SJCRH30 (cell line): Measurements from ENCODE around the gene SPACDR. TPM values are rescaled to one million over a fixed set of nuclear protein-coding genes. Genes with fewer than 3 reads are reported as not detected.
A peak's percentile ranks its signal among the peaks of the same experiment; 100 is the strongest.

ENCODE experiments used
- DNase-seq, 2 experiments: peaks; one replicate each; pipeline ENCODE4 v3.0.0-alpha.2; 2015 to 2020
- H3K27ac ChIP-seq: fragments of 250-450 bp; sonication (Bioruptor Pico); 2 replicates; pipeline ENCODE4 v1.5.1; 2020; ENCODE audit warnings: mild to moderate bottlenecking, moderate library complexity
- H3K27me3 ChIP-seq: fragments of 250-450 bp; sonication (Bioruptor Pico); 2 replicates; pipeline ENCODE4 v1.5.1; 2020; ENCODE audit warnings: mild to moderate bottlenecking, moderate library complexity
- H3K36me3 ChIP-seq: fragments of 250-450 bp; sonication (Bioruptor Pico); 2 replicates; pipeline ENCODE4 v1.5.1; 2020; ENCODE audit warnings: mild to moderate bottlenecking, moderate library complexity
- H3K4me1 ChIP-seq: fragments of 250-450 bp; sonication (Bioruptor Pico); 2 replicates; pipeline ENCODE4 v1.5.1; 2020; ENCODE audit warnings: mild to moderate bottlenecking, moderate library complexity
- H3K4me3 ChIP-seq: fragments of 250-450 bp; sonication (Bioruptor Pico); 2 replicates; pipeline ENCODE4 v1.5.1; 2020; ENCODE audit warnings: mild to moderate bottlenecking, moderate library complexity
- H3K9me3 ChIP-seq: fragments of 250-450 bp; sonication (Bioruptor Pico); replicated peaks from 2 replicates; pipeline ENCODE4 v1.5.1; 2020; ENCODE audit warnings: mild to moderate bottlenecking, moderate library complexity
- total RNA-seq: library from RNA; depleted of rRNA; stranded (reverse); fragments of >200 nt; shearing (Covaris generic); gene quantifications from 2 replicates; pipeline ENCODE4 v1.2.3, GENCODE V29; 2014

The SPACDR gene
- total RNA-seq, 1 experiment from 2014 or later = not detected

GRCh38 chr7:100476903-100477870 is 13.1 kb upstream of the SPACDR start:
- Histone ChIP-seq H3K4me1 (0 out of 2 replicates have a peak, but pooled peaks cover 2% of the 10 kb centered on the region), H3K27ac (no peak overlapping the region), H3K36me3 (no peaks in the 10 kb centered on the region), H3K9me3 (no peaks in the 10 kb centered on the region), H3K4me3 (no peak overlapping the region), H3K27me3 (0 out of 2 replicates have a peak, but pooled peaks cover 4% of the 10 kb centered on the region)
- no peak for DNase-seq

DNA sequence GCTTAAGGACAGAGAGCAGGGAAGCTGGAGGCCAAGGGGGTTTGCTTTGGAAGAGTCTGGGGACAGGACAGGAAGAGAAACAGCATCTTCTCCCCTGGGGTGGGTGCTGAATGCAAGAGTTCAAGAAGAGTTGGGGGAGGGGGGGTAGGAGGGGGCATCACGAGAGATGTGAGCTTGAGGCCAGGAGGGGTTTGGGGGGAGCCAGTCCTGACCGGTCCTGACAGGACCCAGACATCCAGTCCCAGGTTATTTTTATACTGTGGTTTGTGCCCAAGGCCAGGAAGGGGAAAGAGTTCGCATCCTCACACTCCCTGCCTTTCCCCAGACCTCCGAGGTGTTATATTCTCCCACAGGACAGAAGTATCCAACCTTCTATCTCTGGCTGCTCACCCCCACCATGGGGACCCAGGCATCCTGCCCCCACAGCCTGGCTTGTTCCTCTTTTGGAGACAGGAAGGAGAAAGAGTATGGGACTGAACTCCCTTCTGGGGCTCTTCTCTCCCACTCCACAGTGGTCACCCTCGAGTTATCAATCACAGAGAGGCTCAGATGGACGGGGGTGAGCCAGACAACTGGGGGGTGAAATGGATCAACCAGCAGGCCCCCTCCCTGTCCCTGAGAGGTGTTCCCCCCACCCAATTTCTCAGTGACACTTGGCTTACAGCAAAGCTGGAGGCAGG is 12.2 kb upstream of the SPACDR start:
- DNase-seq = no peak
- H3K27ac ChIP-seq = no peak overlapping the region
- H3K9me3 ChIP-seq = no peaks in the 10 kb centered on the region
- no peak overlapping the region for H3K4me3 ChIP-seq
- H3K36me3 ChIP-seq = no peaks in the 10 kb centered on the region
- no peaks in the 10 kb centered on the region for H3K27me3 ChIP-seq
- 0 out of 2 replicates have a peak, but pooled peaks cover 2% of the 10 kb centered on the region for H3K4me1 ChIP-seq

DNA sequence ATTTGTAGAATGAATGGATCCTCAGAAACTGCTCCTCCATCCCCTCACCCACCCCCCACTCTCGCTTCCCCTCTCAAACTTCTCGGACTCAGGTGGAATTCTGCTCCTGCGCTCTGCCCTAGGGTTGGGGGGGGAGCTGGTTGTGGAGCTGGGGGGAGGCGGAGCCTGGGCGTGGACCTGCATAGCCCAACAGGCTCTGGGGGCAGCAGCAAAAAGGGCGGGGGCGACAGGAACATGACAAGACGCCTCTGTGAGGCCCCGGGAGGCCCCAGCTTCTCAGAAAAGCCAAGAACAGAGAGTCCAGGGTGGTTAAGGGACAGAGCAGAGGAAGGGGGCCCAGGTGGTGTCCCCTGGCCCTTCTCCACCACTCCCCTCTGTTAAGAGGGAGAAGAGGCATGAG is 11.5 kb upstream of the SPACDR start:
- Histone ChIP-seq H3K27me3 (no peaks in the 10 kb centered on the region), H3K36me3 (no peaks in the 10 kb centered on the region), H3K27ac (no peak overlapping the region), H3K9me3 (no peaks in the 10 kb centered on the region), H3K4me3 (no peak overlapping the region), H3K4me1 (0 out of 2 replicates have a peak, but pooled peaks cover 2% of the 10 kb centered on the region)
- no peak for DNase-seq

GRCh38 chr7:100472854-100473499 is 8.9 kb upstream of the SPACDR start:
- Histone ChIP-seq H3K27me3 (no peaks in the 10 kb centered on the region), H3K36me3 (no peaks in the 10 kb centered on the region), H3K4me3 (no peak overlapping the region), H3K9me3 (no peaks in the 10 kb centered on the region), H3K4me1 (0 out of 2 replicates have a peak, but pooled peaks cover 2% of the 10 kb centered on the region), H3K27ac (no peak overlapping the region)
- DNase-seq = no peak

GRCh38 chr7:100472121-100472851 is 8.2 kb upstream of the SPACDR start:
- no peak overlapping the region for H3K4me3 ChIP-seq
- DNase-seq = no peak
- H3K9me3 ChIP-seq = no peaks in the 10 kb centered on the region

DNA sequence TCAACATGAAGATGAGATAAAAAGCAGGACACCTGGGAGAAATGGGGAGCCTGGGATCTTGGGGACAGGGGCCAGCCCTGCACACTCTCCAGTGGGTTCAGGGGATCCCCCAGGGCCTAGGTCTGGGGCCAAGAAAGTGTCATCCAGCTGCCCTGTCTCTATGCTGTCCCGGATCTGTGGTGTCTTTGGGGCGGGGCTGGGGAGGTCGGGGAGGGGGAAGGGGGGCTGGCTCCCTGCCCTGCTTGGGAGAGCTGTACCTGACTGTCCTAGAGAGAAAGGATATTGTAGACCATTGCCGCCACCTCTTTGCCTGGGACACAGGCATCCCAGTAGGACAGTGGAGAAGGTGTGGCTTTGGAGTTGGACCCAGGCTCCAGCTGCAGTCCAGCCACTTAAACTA is 7.0 kb upstream of the SPACDR start:
- H3K4me3 ChIP-seq = no peak overlapping the region
- H3K36me3 ChIP-seq = no peaks in the 10 kb centered on the region
- H3K27me3 ChIP-seq = no peaks in the 10 kb centered on the region
- H3K27ac ChIP-seq = no peak overlapping the region
- no peak for DNase-seq
- 0 out of 2 replicates have a peak, but pooled peaks cover 2% of the 10 kb centered on the region for H3K4me1 ChIP-seq
- H3K9me3 ChIP-seq = no peaks in the 10 kb centered on the region

More at GRCh38 chr7:100472121-100472851, 8.2 kb upstream of the SPACDR start:
- Histone ChIP-seq H3K4me1 (0 out of 2 replicates have a peak, but pooled peaks cover 2% of the 10 kb centered on the region), H3K36me3 (no peaks in the 10 kb centered on the region), H3K27me3 (no peaks in the 10 kb centered on the region), H3K27ac (no peak overlapping the region)

DNA sequence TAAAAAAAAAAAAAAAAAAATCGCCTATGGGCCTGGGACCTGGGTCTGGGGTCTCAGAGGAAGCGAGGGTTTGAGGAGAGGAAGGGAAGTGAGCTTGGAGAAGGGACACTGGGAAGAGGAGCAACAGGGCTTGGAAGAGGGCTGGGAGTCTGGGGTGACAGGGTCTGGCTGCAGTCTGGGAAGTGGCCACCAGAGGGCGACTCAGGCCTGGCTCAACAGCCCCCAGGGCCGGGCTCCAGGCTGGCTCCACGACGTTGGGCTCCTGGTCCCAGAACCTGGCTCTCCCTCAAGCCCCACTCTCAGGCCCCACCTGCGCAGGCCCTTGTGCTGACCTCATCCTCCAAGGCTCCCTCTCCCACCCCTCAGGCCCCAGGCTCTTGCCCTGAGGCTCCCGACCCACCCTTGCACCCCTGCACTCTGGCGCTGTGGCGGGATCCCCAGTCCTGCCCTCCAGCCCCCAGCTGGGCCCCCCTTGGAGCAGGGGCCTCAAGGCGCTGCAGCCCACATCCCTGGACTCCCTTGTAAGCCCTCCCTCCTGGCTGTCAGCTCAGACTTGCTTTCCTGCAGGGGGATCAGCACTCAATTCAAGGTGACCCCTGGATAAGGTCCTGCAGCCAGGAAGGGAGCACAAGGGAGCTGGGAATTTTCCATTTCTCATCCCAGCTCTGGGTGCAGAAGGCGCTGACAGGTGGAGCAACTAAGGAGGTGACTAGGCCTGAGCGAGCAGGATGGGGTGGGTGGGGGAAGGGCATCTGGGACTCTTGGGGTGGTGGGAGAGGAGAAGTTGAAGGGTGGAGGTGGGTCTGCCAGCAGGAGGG is 5.4 kb upstream of the SPACDR start:
- Histone ChIP-seq H3K27me3 (no peaks in the 10 kb centered on the region), H3K9me3 (no peaks in the 10 kb centered on the region), H3K36me3 (no peaks in the 10 kb centered on the region), H3K27ac (no peak overlapping the region), H3K4me3 (no peak overlapping the region), H3K4me1 (0 out of 2 replicates have a peak, but pooled peaks cover 2% of the 10 kb centered on the region)
- DNase-seq = peak; percentile 79 to 89

GRCh38 chr7:100467638-100468373 is 3.7 kb upstream of the SPACDR start:
- Histone ChIP-seq H3K4me1 (0 out of 2 replicates have a peak, but pooled peaks cover 3% of the 10 kb centered on the region), H3K27me3 (no peaks in the 10 kb centered on the region), H3K36me3 (no peaks in the 10 kb centered on the region), H3K9me3 (no peaks in the 10 kb centered on the region), H3K4me3 (no peak overlapping the region), H3K27ac (no peak overlapping the region)
- no peak for DNase-seq

- Histone ChIP-seq H3K36me3 (no peaks in the 10 kb centered on the region), H3K4me1 (0 out of 2 replicates have a peak, but pooled peaks cover 3% of the 10 kb centered on the region), H3K27ac (no peak overlapping the region), H3K9me3 (no peaks in the 10 kb centered on the region), H3K27me3 (no peaks in the 10 kb centered on the region), H3K4me3 (no peak overlapping the region)
- no peak for DNase-seq
These were observed 2.9 kb upstream of the SPACDR start for GRCh38 chr7:100466653-100467605.

- Histone ChIP-seq H3K9me3 (no peaks in the 10 kb centered on the region), H3K36me3 (no peaks in the 10 kb centered on the region), H3K27me3 (no peaks in the 10 kb centered on the region), H3K4me3 (peak overlapping the region; percentile 32; the same call in 1 of the 2 replicates), H3K4me1 (0 out of 2 replicates have a peak, but pooled peaks cover 3% of the 10 kb centered on the region), H3K27ac (no peak overlapping the region)
- DNase-seq = peak; percentile 79 to 88
These were observed 1.7 kb upstream of the SPACDR start for GRCh38 chr7:100465702-100466311.

DNA sequence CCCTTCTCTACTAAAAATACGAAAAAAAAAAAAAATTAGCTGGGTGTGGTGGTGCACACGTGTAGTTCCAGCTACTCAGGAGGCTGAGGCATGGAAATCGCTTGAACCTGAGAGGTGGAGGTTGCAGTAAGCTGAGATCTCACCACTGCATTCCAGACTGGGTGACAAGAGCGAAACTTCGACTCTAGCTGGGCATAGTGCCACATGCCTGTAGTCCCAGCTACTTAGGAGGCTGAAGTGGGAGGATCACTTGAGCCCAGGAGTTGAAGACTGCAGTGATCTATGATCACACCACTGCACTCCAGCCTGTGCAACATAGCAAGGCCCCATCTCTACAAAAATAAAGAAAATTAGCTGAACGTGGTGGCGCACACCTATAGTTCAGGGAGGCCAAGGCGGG is 1.2 kb upstream of the SPACDR start:
- no peak overlapping the region for H3K4me3 ChIP-seq
- H3K27ac ChIP-seq = no peak overlapping the region
- H3K4me1 ChIP-seq = 0 out of 2 replicates have a peak, but pooled peaks cover 3% of the 10 kb centered on the region
- no peaks in the 10 kb centered on the region for H3K36me3 ChIP-seq
- no peaks in the 10 kb centered on the region for H3K27me3 ChIP-seq
- H3K9me3 ChIP-seq = no peaks in the 10 kb centered on the region
- no peak for DNase-seq

- Histone ChIP-seq H3K27ac (no peak overlapping the region), H3K9me3 (no peaks in the 10 kb centered on the region), H3K36me3 (no peaks in the 10 kb centered on the region), H3K27me3 (no peaks in the 10 kb centered on the region), H3K4me3 (no peak overlapping the region), H3K4me1 (0 out of 2 replicates have a peak, but pooled peaks cover 3% of the 10 kb centered on the region)
- no peak for DNase-seq
These were observed 731 bp upstream of the SPACDR start for GRCh38 chr7:100464791-100465190.
